Mesenteric fat pad (tissue), 1 donor: ENCODE results near the gene HHAT. TPM values are rescaled to one million over a fixed set of nuclear protein-coding genes. Genes with fewer than 3 reads are reported as not detected.

Experiments used
- DNase-seq: peaks from one replicate; pipeline ENCODE4 v3.0.0-alpha.2; 2020; ENCODE audit warnings: low spot score
- long read RNA-seq: library from polyadenylated mRNA; unstranded; transcript quantifications from one replicate; pipeline ENCODE4 v2.0.0, GENCODE V29; 2020
- total RNA-seq: library from RNA; stranded (reverse); fragmentation: NEBNext Ultra II Directional; extraction: Animal tissue kit (Norgen Biotek cat#: 25700); gene quantifications from one replicate; pipeline ENCODE4 v1.2.1, GENCODE V29; 2021
- donor health status: DM: yes; HTN: yes; CAD: no.

The HHAT gene
- 2.5 TPM for total RNA-seq
- long read RNA-seq, partial matches to known transcripts: 5 of 6 reads
- long read RNA-seq, other reads (novel, unspliced or antisense): 1 of 6 reads

DNA sequence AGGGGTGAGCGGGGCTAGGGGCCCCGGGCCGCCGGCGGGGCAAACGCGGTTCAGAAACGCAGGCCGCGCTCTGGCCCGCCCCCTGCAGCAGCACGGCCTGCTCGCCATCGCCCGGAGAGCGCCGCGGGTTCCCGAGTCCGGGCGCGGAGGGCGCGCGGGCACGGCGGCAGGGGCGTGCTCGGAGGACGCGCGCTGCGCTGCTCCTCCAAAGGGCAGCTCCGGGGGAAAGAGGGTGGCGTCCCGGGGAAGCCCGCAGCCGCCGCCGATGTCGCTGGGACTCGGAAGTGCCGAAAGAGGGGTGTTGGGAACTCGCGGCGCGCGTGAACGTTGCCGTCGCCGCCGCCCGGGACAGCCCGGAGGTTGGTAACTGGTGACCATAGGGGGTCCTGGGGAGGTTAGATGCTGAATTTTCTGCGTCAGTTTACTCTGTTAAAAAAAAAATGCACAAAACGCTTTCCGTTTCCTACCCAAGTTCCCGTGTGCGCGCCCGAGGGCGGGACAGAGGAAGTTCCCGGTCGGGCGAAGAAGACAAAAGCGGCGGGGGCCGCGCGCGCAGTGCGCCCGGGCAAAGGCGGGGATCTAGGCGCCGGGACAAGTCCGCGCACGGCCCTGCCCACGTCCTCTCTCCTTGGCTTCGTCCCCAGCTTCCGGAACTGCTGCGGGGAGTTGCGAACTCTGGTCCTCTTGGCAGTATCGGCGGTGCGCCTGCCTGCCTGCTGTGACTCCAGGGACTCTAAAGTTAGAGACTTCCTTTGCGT lies at the start of gene HHAT:
HHAT (plus strand) TSS at position 157 of the 758 bp plus-strand sequence. CDS start 20,074 bp downstream, outside the sequence.
- DNase-seq: peak; percentile 94

GRCh38 chr1:210280221-210280620 lies 48.5 kb upstream of the HHAT start:
- no peak for DNase-seq

DNA sequence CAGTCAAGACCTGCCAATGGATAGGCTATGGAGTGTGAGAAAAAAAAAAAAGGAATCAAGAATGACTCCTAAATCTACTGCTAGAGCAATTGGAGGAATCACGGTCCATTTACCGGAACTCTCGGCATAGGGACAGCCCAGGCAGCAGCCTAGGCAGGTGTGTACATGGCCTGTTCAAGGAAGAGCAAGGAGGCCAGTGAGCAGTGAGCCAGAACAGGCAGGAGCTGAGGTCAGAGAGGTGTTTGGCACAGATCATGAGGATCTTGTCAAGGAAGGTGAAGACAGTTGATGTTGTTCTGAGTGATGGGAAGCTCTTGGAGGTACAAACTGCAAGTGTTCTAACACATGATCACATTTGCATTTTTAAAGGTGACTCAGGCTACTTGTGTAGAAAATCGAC lies 40.6 kb upstream of the HHAT start:
- no peak for DNase-seq

GRCh38 chr1:210289248-210289647 lies 39.5 kb upstream of the HHAT start:
- no peak for DNase-seq

- DNase-seq: no peak
Observed at GRCh38 chr1:210291081-210291764, 37.5 kb upstream of the HHAT start.

DNA sequence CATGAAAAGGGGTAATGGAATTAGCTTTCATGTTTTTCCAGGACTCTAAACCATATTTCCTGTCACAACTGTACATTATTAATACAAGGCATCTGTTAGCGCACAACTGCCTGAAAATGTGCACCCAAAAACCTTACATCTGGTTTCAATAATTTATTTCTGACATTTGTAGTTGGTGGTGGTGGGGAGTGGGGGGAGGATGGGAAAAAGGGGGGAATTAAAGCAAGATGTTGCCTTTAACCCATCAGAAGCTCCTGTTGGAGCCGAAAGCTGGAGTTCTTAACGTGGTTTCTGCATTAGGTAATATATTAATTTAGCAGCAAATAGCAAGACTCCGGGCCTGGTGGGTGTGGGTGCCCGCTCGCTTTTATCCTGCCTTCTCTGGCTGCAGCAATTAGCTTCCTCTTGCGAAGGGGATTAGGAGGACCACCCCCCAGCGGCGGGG lies 36.9 kb upstream of the HHAT start:
- no peak for DNase-seq

DNA sequence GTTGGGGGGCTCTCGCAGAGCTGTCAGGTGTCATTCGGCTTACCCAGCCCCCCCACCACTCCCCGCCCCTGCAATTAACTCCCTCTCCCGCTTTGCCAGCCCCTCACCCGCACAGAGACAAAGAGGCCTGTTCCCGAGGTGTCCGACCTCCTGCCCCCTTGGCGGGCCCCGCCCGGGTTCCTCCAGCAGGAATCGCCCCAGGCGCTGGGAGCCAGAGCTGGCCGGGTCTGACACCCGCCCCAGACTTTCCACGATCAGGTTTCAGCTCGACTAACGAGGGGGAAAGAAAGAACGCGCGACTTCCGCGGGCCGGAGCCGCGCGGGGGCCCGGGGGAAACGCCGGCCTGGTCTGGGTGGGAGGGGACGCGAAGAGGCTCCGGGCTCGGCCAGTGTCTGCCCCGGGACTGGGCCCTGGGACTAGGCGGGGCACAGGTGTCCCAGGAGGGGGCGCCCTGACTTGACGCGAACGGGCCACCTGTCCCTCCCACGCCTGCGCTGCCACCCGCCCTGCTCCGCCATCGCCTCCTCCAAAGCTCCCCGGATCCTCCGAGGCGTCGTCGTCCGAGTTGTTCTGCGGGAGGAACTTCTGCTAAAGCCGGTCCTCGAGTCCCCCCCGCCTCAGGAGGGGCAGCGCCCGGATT lies 36.4 kb upstream of the HHAT start:
- DNase-seq: no peak

DNA sequence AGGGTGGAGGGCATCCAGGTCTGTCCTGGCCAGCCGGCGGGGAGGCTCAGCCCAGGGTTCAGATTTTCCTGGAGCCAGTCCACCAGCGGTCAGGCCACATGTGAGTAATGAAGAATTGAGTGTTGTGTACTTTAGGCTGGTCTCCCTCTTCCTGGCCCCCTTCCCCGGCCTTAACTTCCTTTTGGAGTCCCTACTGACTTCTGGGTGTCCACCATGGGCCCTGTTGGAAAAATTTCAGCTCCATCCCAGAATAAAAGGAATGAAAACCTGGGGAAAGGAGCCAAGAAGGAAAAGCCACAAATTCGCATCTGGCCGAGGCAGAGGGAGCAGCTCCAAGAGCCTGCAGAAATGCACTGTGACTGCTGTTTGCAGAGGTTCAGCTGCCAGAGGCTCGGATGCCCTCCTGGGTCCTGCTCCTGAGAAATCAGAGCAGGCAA lies 35.5 kb upstream of the HHAT start:
- no peak for DNase-seq

- no peak for DNase-seq
Observed at GRCh38 chr1:210294999-210295745, 33.5 kb upstream of the HHAT start.

DNA sequence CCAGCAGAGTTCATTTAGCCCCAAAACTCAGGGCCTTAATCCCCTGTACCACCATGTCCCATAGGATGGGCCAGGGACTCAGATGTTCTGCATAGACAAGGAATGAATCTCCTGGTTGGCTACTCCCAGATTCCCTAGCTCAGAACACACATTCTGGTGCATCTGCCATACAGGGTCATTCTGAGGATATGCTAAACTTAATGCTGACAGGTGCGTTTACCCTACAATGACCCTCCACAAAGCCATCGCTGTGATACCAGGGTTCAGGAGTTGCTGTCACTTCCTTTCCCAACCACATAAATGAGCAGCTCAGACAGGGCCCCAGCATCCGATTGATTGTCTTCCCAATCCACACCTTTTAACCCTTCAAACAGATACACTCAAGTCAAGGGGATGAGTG lies 32.0 kb upstream of the HHAT start:
- DNase-seq: no peak

GRCh38 chr1:210298296-210298695 lies 30.4 kb upstream of the HHAT start:
- DNase-seq: no peak

- DNase-seq: no peak
Observed at GRCh38 chr1:210298936-210299335, 29.8 kb upstream of the HHAT start.

GRCh38 chr1:210299501-210299900 lies 29.2 kb upstream of the HHAT start:
- no peak for DNase-seq

GRCh38 chr1:210300923-210301614 lies 27.6 kb upstream of the HHAT start:
- no peak for DNase-seq

DNA sequence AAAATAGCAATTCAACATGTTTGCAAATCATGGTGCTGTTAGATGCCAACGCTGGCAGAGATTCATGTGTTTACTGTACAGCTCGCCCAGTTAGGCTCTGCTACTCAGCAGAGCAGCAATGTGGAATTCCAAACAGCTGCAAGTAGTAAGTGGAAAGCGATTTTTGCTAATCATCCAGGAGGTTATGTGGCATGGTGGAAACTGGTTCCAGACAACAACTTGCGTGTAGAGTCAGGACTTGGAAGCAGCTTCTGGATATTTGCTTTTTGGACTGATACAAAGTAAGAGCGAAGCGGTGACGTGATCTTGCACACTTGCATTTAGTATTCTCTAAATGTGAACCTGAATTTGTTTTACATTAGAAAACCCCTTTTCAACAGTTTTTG lies 27.1 kb upstream of the HHAT start:
- no peak for DNase-seq

DNA sequence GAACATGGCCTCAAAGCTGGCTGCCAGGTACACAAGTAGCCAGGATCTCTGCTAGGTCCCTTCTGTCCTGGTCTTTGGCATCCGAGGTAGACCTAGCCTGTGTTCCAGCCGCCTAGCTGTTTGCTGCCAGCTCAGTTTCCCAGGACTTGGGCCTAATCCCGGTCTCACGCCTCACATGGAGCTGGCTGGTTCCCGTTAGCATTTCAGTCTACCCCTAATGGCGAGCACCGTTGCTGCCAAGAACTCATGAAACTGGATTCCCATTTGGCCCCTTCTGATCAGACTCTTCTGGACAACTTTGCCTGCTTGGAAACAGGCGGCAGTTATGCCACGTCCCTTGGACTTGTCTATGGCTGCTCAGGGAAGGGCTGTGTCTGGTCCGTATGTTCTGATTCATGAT lies 26.2 kb upstream of the HHAT start:
- no peak for DNase-seq

GRCh38 chr1:210303391-210303790 lies 25.3 kb upstream of the HHAT start:
- DNase-seq: no peak

DNA sequence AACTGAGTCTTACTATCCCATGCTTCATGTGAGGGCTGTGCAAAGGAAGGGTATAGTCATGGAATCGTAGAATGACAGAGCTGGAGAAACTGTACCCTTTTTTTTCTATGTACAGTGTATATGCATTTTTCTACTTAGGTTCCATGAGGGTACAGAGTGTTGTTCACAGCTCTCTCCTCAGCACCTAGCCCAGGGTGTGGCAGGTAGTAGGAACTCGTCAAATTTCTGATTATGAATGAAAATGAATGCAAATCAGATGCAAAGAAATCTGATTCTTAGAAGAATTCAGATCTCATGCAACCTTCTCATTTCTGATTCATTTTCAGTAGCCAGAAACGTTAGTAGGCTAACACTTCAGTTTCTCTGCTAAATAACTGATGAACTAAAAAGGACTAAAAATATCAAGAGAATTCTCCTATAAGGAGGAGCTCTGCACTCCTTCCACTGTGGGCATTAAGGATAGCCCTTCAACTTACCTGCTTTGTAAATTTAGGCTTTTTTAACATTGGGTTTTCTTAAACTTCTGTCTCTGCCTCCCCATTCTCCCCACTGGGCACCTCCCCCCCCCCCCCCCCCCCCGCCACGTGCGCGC lies 18.0 kb upstream of the HHAT start:
- DNase-seq: no peak

- no peak for DNase-seq
Observed at GRCh38 chr1:210311726-210312493, 16.8 kb upstream of the HHAT start.
